Adrenal gland (tissue), 12 donors: ENCODE results near the gene TAX1BP1. TPM values are rescaled to one million over a fixed set of nuclear protein-coding genes. Genes with fewer than 3 reads are reported as not detected.

Experiments
- DNase-seq, 7 donors: peaks; one replicate each; pipeline ENCODE4 v3.0.0-alpha.2; 2019 to 2020
- H3K27ac ChIP-seq, 5 donors: fragments of 200-600 bp; sonication (generic) in 4 of 5; 1 replicate in 3 of 5; 2 replicates in 2 of 5; pipeline versions ENCODE4 v1.5.1 to v1.8.0; 2016 to 2020; ENCODE audit warnings: mild to moderate bottlenecking in 1 of 5
- H3K27me3 ChIP-seq: fragments of 200-600 bp; 2 replicates; pipeline ENCODE4 v1.8.0; 2021
- H3K36me3 ChIP-seq, 2 donors: fragments of 200-600 bp; replicated peaks in 1 of 2; 1 replicate in 1 of 2; 2 replicates in 1 of 2; pipeline versions ENCODE4 v1.5.1 to v1.8.0; 2018 to 2022
- H3K4me1 ChIP-seq, 2 donors: fragments of 200-600 bp; replicated peaks in 1 of 2; 1 replicate in 1 of 2; 2 replicates in 1 of 2; pipeline versions ENCODE4 v1.5.1 to v1.8.0; 2018 to 2021
- H3K4me3 ChIP-seq, 4 donors: fragments of 200-600 bp; sonication (generic) in 3 of 4; one replicate each; pipeline ENCODE4 v1.5.1; 2016 to 2018
- H3K9me3 ChIP-seq, 3 donors: fragments of 200-600 bp; sonication (generic) in 1 of 3; replicated peaks in 1 of 3; 1 replicate in 2 of 3; 2 replicates in 1 of 3; pipeline versions ENCODE4 v1.5.1 to v1.8.0; 2016 to 2021
- CTCF ChIP-seq, 6 experiments: fragments of 450-650 bp in 4 of 6; fragments of 200-600 bp in 2 of 6; sonication (generic) in 1 of 6; IDR thresholded peaks; 1 replicate in 5 of 6; 2 replicates in 1 of 6; pipeline versions ENCODE4 v1.5.1 to v1.8.0; 2016 to 2021; ENCODE audit warnings: antibody characterized with exemption in 6 of 6, mild to moderate bottlenecking in 2 of 6, moderate library complexity in 1 of 6
- POLR2A ChIP-seq, 2 donors: fragments of 450-650 bp; IDR thresholded peaks; one replicate each; pipeline ENCODE4 v1.6.1; 2017; ENCODE audit warnings: antibody characterized with exemption in 2 of 2, mild to moderate bottlenecking in 2 of 2, moderate library complexity in 1 of 2
- WGBS, 4 donors: extraction: QIAGEN DNeasy Blood & Tissue Kit in 2 of 4; methylation state at CpG; one replicate each; pipeline versions ENCODE4 v1.1.5 to v1.1.7; 2013 to 2017; 5-methylcytosine and 5-hydroxymethylcytosine counted together
- intact Hi-C, 2 donors: fragments of 100-400 bp; cut with DNase I; formaldehyde crosslinking; loops; one replicate each; pipeline versions ENCODE4 v1.14.1 to v1.15.0; 2022 to 2023
- polyA plus RNA-seq, 3 donors: library from polyadenylated mRNA; stranded (reverse); fragments of 200-250 nt in 2 of 3; fragments of 350-450 nt in 1 of 3; fragmentation: Illumina TruSeq in 1 of 3; extraction: RNeasy Lipid Tissue Mini Kit (QIAGEN cat#74804) in 1 of 3; gene quantifications; one replicate each; pipeline ENCODE4 v1.2.3, GENCODE V29; 2013 to 2014
- total RNA-seq, 9 donors: library from RNA; depleted of rRNA in 4 of 9; stranded (reverse); fragments of >200 nt in 4 of 9; fragments of 120-200 nt in 1 of 9; fragmentation: NEBNext Ultra II Directional in 1 of 9; extraction: Animal tissue kit (Norgen Biotek cat#: 25700) in 1 of 9; gene quantifications; one replicate each; pipeline versions ENCODE4 v1.1.0 to v1.2.4, GENCODE V29; 2013 to 2023
- donor health status: healthy with polysubstance abuse.
- donor health status: Bipolar disorder and iron deficiency.
- donor health status: DM: yes; HTN: yes; CAD: no.
- donor health status: DM: no; HTN: no; CAD: no.
- donor health status: DM: no; HTN: no; CAD: no.
- donor health status: DM: yes; HTN: yes; CAD: no.

TAX1BP1 gene
- total and polyA plus RNA-seq, 12 donors, result 66.5 to 274 (median 173) TPM

DNA sequence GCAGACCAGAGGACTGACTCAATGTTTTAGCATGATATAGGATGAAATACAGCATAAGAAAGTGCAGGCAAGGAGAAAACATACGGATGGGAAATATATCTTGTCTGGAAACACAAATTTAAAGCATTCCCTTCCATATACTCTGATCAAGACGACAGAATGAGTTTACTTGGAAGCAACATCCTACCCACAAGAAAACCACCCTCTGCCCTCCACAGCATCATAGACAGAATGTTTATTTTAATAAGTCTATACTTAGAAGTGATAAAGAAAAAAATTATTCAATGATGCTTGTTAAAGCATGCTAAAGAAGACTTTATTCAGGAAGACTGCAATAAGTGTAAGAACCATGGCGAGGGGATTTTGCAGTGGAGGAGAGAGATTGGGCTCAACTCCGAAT lies 44.9 kb upstream of the TAX1BP1 start:
- Histone ChIP-seq H3K4me1 (peaks cover 6 to 21% of the 10 kb centered on the region in 2 donors), H3K27ac (no peak overlapping the region), H3K36me3 (no peaks in the 10 kb centered on the region), H3K9me3 (no peaks in the 10 kb centered on the region), H3K27me3 (no peaks in the 10 kb centered on the region), H3K4me3 (no peak overlapping the region)
- 87 to 96% (median 91%) methylated on average over 4 of the region's 4 CpGs for WGBS, 4 donors
- TF ChIP-seq CTCF (IDR thresholded peaks at IDR 0.05) (no peak), POLR2A (IDR thresholded peaks at IDR 0.05) (no peak)
- intact Hi-C loops, result no loop called here
- no peak for DNase-seq

GRCh38 chr7:27697861-27698430 lies 42.0 kb upstream of the TAX1BP1 start:
- H3K4me3 ChIP-seq, result no peak overlapping the region
- no peaks in the 10 kb centered on the region for H3K36me3 ChIP-seq
- TF ChIP-seq CTCF (IDR thresholded peaks at IDR 0.05) (no peak), POLR2A (IDR thresholded peaks at IDR 0.05) (no peak)
- H3K27ac ChIP-seq, result peak overlapping the region in 1 of 5 donors; percentile 57
- peak in 6 of 7 donors; percentile 31 to 74 (median 50) for DNase-seq
- 53 to 67% (median 61%) methylated on average over 3 of the region's 3 CpGs for WGBS, 4 donors
- H3K9me3 ChIP-seq, result no peaks in the 10 kb centered on the region
- peaks cover 6 to 21% of the 10 kb centered on the region in 2 donors for H3K4me1 ChIP-seq
- H3K27me3 ChIP-seq, result no peaks in the 10 kb centered on the region
- intact Hi-C loops, result no loop called here

DNA sequence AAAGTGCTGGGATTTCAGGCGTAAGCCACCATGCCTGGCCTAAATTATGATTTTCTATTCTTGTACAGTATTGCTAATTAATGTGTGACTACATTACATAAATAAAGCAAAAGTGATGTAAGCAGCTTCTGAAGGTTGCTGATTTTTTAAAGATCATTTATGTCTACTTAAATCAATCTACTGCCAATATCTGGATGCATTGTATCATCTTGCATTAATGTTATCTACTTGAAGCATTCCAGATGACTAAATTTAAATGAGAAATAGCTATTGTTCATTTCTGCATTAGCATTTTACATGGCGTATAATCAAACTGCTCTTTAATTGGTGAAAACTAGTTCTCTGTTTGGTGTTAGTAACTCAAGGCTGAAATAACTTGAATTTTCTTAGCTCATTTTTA lies 40.2 kb upstream of the TAX1BP1 start:
- intact Hi-C loops, result no loop called here
- no peak for TF ChIP-seq POLR2A (IDR thresholded peaks at IDR 0.05)
- TF ChIP-seq CTCF (IDR thresholded peaks at IDR 0.05), result no peak
- peaks cover 0 to 10% of the 10 kb centered on the region in 2 donors for H3K4me1 ChIP-seq
- no peaks in the 10 kb centered on the region for H3K27me3 ChIP-seq
- no peaks in the 10 kb centered on the region for H3K9me3 ChIP-seq
- DNase-seq, result no peak
- WGBS, 4 donors, result 87 to 98% (median 96%) methylated on average over 2 of the region's 2 CpGs
- no peak overlapping the region for H3K4me3 ChIP-seq
- no peaks in the 10 kb centered on the region for H3K36me3 ChIP-seq
- no peak overlapping the region for H3K27ac ChIP-seq

GRCh38 chr7:27700501-27700900 lies 39.5 kb upstream of the TAX1BP1 start:
- TF ChIP-seq CTCF (IDR thresholded peaks at IDR 0.05) (no peak), POLR2A (IDR thresholded peaks at IDR 0.05) (no peak)
- Histone ChIP-seq H3K27ac (no peak overlapping the region), H3K9me3 (no peaks in the 10 kb centered on the region), H3K36me3 (no peaks in the 10 kb centered on the region), H3K4me1 (peaks cover 0 to 10% of the 10 kb centered on the region in 2 donors), H3K27me3 (no peaks in the 10 kb centered on the region), H3K4me3 (no peak overlapping the region)
- WGBS, 4 donors, result 86 to 92% (median 88%) methylated on average over 6 of the region's 6 CpGs
- intact Hi-C loops, result no loop called here
- DNase-seq, result no peak
